HG03354 (cell line): ENCODE measurements around the gene RBM10.

Source experiments
- ATAC-seq: cut with Tn5 transposase; IDR thresholded peaks from one replicate; pipeline ENCODE4 v1.9.1; 2021; ENCODE audit warnings: mild to moderate bottlenecking; ENCODE audit not compliant: unreplicated experiment, poor library complexity, severe bottlenecking

The RBM10 gene

DNA sequence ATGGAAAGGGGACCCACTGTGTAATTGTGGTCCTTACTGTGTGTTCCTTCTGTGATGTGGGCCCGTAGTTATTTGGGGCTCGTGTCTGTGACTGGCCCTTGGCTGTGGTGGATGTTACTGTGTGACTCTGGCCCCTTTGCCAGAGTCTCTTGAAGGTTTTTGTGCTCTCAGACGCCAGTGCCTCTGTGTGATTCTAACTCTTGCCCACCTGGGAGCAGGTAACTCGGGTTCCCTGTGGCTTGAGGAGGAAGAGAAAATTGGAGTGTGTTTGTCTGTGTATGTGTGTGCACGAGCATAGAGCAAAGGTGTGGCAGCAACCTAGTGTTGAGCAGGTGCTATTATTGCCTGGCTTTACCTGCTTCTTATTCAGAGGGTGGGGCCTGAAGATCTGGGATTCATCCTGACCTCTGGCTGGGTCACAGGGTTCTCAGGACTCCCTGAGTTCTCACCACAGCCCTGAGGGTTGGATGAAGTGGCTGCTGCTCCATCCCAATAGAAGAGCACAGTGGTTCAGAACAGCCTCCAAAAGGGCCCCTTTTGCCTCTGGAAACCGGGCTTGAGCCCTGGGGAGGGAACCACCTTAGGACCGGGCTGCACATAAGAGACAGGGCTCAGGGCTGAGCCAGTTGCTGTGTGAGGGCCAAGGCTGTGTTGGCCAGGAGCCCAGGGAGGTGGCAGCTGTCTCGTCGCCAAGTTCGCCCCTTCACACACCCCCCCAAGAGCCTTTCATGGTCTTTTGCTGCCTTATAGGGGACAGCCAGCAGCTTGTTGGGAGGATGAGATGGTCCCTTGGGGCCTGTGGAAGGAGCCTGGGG, 1.3 kb downstream of the RBM10 start:
- no peak for ATAC-seq

- ATAC-seq: no peak
Measured at GRCh38 chrX:47146936-47147859, 2.2 kb downstream of the RBM10 start.

DNA sequence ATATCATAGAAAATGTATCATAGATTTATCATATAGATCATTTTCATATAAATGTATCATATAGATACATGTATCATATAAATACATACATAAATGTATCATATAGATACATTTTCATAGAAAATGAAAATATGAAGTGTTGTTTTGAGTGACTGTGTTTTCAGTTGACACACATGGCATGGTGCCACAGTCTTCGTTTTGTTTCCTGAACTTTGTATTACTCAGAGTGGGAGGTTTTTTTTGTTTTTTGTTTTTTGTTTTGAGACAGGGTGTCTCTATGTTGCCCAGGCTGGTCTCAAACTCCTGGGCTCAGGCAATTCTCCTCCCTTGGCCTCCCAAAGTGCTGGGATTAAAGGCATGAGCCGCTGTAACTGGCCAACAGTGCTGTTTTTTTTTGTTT, 3.9 kb downstream of the RBM10 start:
- ATAC-seq: no peak

- ATAC-seq: no peak
Measured at GRCh38 chrX:47151435-47151834, 6.4 kb downstream of the RBM10 start.

DNA sequence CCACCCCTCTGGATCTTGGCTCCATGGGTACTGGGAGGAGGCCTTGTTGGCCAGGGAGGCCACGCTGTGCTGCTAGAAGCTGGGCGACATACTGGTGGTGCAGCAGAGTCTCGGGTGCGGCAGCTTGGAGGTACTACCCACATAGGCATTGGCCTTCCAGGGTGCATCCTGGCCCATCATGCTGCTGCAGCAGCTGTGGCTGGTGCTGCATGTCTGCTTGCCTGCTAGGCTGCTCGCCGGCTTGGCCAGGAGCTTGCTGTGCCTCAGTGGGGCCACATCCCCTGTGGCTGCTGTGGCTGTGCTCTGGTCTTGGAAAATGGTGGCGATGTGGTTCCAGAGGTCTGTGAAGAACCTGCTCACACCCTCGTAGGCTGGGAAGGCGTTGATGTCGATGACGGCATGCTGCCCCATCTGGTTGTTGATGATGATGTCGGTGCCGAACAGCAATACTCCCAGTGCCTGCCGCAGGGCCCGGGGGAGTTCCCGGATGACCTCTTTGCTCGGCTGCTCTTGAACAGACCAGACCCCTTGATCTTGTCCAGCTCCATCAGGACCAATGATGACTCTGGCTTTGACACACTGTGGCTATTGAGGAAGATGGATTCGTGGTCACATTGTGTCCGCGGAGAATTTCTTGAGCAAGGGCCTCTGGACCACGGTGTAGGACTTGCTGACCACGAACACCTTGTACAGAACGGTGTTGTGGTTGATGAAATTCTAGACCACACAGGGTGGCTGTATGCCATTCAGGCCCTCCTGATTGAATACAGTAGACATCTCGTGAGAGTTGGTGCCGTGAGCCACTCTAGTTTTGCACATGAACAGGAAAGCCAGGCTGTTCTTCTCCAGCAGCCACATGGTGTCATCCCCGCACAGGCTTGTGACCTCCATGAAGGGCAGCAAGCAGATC, 11.8 kb downstream of the RBM10 start:
- ATAC-seq: no peak

DNA sequence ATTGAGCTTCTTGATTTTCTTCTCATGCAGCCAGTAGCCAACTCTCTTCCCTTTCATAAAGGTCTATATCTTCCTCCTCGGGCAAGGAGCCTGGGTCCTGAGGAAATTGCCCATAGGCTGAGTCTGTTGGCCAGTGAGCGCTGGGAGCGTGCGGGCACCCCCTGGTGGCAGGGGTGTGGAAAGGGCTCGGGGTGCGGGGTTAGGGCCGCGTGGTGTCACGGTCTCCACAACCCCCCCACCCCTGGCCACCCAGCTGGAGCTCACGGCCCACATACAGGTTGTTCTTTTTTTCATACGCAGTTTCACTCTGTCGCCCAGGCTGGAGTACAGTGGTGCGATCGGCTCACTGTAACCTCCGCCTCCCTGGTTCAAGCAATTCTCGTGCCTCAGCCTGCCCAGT, 13.1 kb downstream of the RBM10 start:
- no peak for ATAC-seq

- no peak for ATAC-seq
Measured at GRCh38 chrX:47158781-47159180, 13.8 kb downstream of the RBM10 start.

DNA sequence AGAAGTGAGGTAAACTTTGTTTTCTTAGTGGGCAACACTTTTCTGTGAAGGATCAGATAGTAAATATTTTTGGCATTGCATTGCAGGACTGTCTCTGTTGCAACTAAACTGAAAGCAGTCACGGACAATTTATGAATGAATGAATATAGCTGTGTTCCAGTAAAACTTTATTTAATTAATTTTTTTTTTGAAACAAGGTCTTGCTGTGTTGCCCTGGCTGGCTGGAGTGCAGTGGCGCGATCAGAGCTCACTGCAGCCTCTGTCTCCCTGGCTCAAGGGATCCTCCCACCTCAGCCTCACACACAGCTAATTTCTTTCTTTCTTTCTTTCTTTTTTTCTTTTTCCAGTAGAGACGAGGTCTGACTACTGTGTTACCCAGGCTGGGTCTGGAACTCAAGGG, 15.8 kb downstream of the RBM10 start:
- no peak for ATAC-seq

DNA sequence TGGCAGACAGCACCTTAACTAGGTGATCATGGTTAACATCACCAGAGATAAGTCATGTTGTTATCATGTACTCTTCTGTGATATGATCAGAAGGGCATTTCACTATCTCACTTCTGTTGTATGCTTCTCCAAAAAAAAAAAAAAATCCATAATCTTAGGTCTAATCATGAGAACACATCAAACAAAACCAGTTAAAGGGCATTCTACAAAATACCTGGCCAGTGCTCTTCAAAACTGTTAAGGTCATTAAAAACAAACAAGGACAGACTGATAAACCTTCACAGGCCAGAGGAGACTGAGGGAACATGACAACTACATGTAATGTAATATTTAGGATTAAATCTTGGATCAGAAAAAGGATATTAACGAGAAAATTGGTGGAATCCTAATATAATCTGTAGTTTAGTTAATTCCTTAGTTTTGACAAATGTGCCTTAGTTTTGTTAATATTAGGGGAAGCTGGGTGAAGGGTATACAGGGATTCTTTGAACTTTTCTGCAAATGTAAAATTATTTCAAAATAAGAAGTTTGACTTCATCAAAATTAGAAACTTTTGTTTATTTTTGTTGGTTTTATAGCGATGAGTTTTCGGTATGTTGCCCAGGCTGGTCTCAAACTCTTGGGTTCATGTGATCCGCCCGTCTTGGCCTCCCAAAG, 18.0 kb downstream of the RBM10 start:
- no peak for ATAC-seq

DNA sequence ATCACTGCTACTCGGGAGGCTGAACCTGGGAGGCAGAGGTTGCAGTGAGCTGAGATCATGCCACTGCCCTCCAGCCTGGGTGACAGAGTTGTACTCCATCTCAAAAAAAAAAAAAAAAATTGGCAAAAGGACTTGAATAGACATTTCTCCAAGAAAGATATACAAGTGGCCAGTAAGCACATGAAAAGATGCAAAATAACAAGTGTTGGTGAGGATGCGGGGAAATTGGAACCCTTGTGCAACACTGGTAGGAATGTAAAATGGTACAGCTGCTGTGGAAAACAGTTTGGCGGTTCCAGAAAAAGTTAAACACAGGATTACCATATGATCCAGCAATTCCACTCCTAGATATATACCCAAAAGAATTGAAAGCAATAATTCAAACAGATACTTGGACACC, 19.4 kb downstream of the RBM10 start:
- ATAC-seq: no peak

- no peak for ATAC-seq
Measured at GRCh38 chrX:47166126-47166525, 21.1 kb downstream of the RBM10 start.

DNA sequence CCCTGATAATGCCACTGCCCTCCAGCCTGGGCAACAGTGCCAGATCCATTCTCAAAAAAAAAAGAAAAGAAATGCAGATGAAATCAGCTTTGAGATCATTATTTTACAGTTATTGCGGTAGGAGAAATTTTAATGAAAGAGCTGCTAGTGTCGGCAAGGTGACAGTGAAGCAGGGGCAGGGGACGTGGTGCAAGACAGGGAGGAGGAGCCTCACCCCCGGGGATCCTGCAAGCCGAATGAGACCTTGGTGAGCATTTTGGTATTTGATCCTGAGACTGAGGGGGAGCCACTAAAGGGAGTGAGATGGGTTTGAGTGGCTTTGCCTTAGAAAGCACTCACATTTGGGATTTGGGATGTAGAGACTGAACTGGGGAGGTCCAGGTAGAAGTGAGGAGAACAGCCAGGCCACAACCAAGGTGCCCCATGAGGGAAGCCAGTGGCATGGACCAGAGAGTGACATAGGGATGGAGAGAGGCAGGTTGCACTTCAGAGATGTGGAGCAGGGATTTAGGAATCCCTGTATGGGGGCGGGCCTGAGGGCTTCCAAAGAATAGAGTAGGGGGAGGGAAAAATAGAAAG, 23.6 kb downstream of the RBM10 start:
- no peak for ATAC-seq

- ATAC-seq: no peak
Measured at GRCh38 chrX:47169273-47169672, 24.3 kb downstream of the RBM10 start.

DNA sequence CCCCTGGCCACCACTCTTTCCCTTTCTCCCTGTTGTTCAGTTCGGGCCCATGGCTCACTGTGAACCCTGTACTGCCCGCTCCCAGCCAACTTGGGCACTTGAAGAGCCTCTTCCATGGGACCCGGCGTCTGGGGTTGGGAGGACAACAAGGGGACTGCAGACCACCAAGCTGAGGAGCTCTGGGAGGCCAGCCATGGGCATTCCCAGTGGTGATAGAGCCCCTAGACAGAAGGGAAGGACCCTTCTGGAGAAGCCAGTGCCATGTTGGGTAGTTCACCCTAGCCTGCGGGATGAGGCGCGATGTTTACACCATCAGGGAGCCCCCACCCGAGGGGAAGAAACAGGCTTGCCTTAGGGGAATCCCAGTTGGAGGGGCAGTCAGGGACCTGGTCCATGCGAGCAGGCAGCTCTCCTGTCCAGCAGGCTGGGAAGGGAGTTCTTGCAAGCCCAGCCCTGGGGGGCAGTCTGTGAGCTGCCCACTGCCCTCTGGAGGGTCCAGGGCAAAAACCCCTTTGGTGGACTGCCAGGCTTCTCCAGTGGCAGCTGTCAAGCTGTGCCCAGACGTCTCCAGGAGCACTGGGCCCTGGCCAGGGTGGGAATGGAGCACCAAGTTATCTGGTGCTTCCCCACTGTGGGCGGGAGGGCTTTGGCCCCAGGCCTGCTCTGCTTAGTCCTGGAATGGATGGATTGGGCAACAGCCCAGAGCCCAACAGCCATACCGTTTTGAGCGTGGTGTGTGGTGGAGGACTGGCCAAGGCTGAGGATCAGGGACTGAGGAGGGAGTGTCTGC, 24.9 kb downstream of the RBM10 start:
- ATAC-seq: no peak

GRCh38 chrX:47170861-47171692, 26.1 kb downstream of the RBM10 start:
- ATAC-seq: no peak

DNA sequence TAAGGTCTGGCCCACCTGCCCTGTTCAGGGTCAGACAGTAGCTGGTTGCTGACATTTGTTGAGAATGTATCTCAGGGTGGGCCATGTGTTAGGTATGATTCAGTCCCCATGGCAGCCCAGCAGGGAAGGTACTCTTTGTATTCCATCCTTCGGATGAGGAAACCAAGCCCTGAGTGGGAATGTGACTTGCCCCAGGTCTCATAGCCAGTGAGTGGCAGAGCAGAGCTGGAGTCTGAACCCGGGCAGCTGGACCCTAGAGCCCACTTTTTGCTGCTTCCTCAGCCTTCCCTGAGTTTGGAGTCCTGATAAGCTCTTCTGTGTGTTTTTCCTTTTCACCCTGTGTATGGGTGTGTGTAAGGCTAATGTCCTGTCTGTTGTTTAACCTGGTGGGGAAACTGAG, 27.0 kb downstream of the RBM10 start:
- no peak for ATAC-seq

- no peak for ATAC-seq
Measured at GRCh38 chrX:47172549-47172948, 27.5 kb downstream of the RBM10 start.
